GM12878 (cell line): Measurements from ENCODE around the gene ANXA2R. TPM values are rescaled to one million over a fixed set of nuclear protein-coding genes. Genes with fewer than 3 reads are reported as not detected.
A peak's percentile ranks its signal among the peaks of the same experiment; 100 is the strongest.

Experiments
- CBX5 ChIP-seq: sonication (generic); IDR thresholded peaks from 2 replicates; pipeline ENCODE4 v1.6.1; 2016; ENCODE audit warnings: low read depth, moderate library complexity, mild to moderate bottlenecking, inconsistent platforms
- EZH2 ChIP-seq: IDR thresholded peaks from 2 replicates; pipeline ENCODE4 v1.6.1; 2012; ENCODE audit warnings: low read depth, mild to moderate bottlenecking, control low read depth, inconsistent platforms, low read length, borderline replicate concordance; ENCODE audit not compliant: control insufficient read depth
- GABPA ChIP-seq: IDR thresholded peaks from 2 replicates; pipeline ENCODE4 v1.6.1; 2014; ENCODE audit warnings: antibody characterized with exemption, low read depth, mild to moderate bottlenecking, inconsistent platforms
- GATAD2B ChIP-seq: fragments of 450-650 bp; conservative IDR thresholded peaks from 2 replicates; pipeline ENCODE4 v1.6.1; 2017; ENCODE audit warnings: low read depth, mild to moderate bottlenecking, moderate library complexity
- IKZF2 ChIP-seq, 2 experiments: fragments of 450-650 bp; IDR thresholded peaks; 2 replicates each; pipeline ENCODE4 v1.6.1; 2017; ENCODE audit warnings: mild to moderate bottlenecking in 2 of 2, moderate library complexity in 2 of 2
- IRF4 ChIP-seq: IDR thresholded peaks from 2 replicates; pipeline ENCODE4 v1.6.1; 2011; ENCODE audit warnings: low read depth, low read length
- KAT2A ChIP-seq: conservative IDR thresholded peaks from 2 replicates; pipeline ENCODE4 v1.6.1; 2011; ENCODE audit warnings: low read depth, low read length; ENCODE audit not compliant: control insufficient read depth
- KDM1A ChIP-seq: fragments of 200-600 bp; sonication (generic); IDR thresholded peaks from 2 replicates; pipeline ENCODE4 v1.6.1; 2016; ENCODE audit warnings: borderline replicate concordance
- MEF2B ChIP-seq: fragments of 450-650 bp; IDR thresholded peaks from 2 replicates; pipeline ENCODE4 v1.6.1; 2018; ENCODE audit warnings: mild to moderate bottlenecking, moderate library complexity; ENCODE audit not compliant: partially characterized antibody, poor library complexity, severe bottlenecking
- NFIC ChIP-seq: IDR thresholded peaks from 2 replicates; pipeline ENCODE4 v1.6.1; 2012; ENCODE audit warnings: low read depth, mild to moderate bottlenecking, inconsistent platforms, low read length, moderate library complexity
- POLR2A ChIP-seq: IDR thresholded peaks from 2 replicates; pipeline ENCODE4 v1.6.1; 2011; ENCODE audit warnings: low read depth, mild to moderate bottlenecking, low read length
- POLR2AphosphoS2 ChIP-seq: IDR thresholded peaks from 2 replicates; pipeline ENCODE4 v1.6.1; 2011; ENCODE audit warnings: low read depth, mild to moderate bottlenecking, low read length, improper control_type of control experiment, moderate library complexity
- RB1 ChIP-seq: fragments of 450-650 bp; formaldehyde crosslinking; IDR thresholded peaks from 2 replicates; pipeline ENCODE4 v1.6.1; 2017; ENCODE audit warnings: mild to moderate bottlenecking, borderline replicate concordance
- RELA ChIP-seq: fragments of 450-650 bp; IDR thresholded peaks from 2 replicates; pipeline ENCODE4 v1.8.0; 2014; ENCODE audit warnings: borderline replicate concordance; ENCODE audit not compliant: partially characterized antibody
- SP1 ChIP-seq: IDR thresholded peaks from one replicate; pipeline ENCODE4 v1.6.1; 2011; ENCODE audit warnings: low read depth, low read length
- SUPT20H ChIP-seq: IDR thresholded peaks from 2 replicates; pipeline ENCODE4 v1.6.1; 2011; ENCODE audit warnings: low read depth, mild to moderate bottlenecking, low read length, moderate library complexity, borderline replicate concordance; ENCODE audit not compliant: control insufficient read depth
- TAF1 ChIP-seq: IDR thresholded peaks from 2 replicates; pipeline ENCODE4 v1.6.1; 2011; ENCODE audit warnings: mild to moderate bottlenecking, low read depth, low read length, borderline replicate concordance
- YBX1 ChIP-seq: fragments of 450-650 bp; IDR thresholded peaks from 2 replicates; pipeline ENCODE4 v1.6.1; 2016; ENCODE audit warnings: antibody characterized with exemption
- polyA plus RNA-seq, 11 experiments: library from polyadenylated mRNA; depleted of rRNA in 4 of 11; unstranded in 6 of 11; stranded (reverse) in 5 of 11; fragments of >200 nt; fragmentation: Nextera tagmentation in 4 of 11; fragmentation: Illumina TruSeq in 1 of 11; extraction: Ambion mirVana in 4 of 11; extraction: Trizol in 1 of 11; gene quantifications; 1 replicate in 1 of 11; 2 replicates in 10 of 11; pipeline versions ENCODE4 v1.2.1 to v1.2.3, GENCODE V29; 2011 to 2016; ENCODE audit warnings: inconsistent platforms in 2 of 11, missing spikeins in 2 of 11, low read depth in 1 of 11
- total RNA-seq, 4 experiments: library from RNA; depleted of rRNA in 3 of 4; stranded (reverse); fragments of >200 nt in 3 of 4; fragmentation: Illumina TruSeq in 1 of 4; extraction: Trizol in 1 of 4; gene quantifications; 2 replicates each; pipeline versions ENCODE4 v1.2.1 to v1.2.3, GENCODE V29; 2013 to 2021
- TF ChIP-seq, protein P1 (sequence below): fragments of 450-650 bp; IDR thresholded peaks from 2 replicates; pipeline ENCODE4 v1.6.1; 2017; ENCODE audit warnings: mild to moderate bottlenecking
- TF ChIP-seq, protein P2 (sequence below): IDR thresholded peaks from 2 replicates; pipeline ENCODE4 v1.6.1; 2012; ENCODE audit warnings: low read depth, low read length, improper control_type of control experiment
- TF ChIP-seq, protein P3 (sequence below): IDR thresholded peaks from 2 replicates; pipeline ENCODE4 v1.6.1; 2012; ENCODE audit warnings: mild to moderate bottlenecking, low read depth, low read length

Gene ANXA2R
- total and polyA plus RNA-seq, 10 of the 15 experiments (the other 5 are each of a cell fraction or from before 2014, with no cell fraction given) = 2.3 to 7.8 (median 4.4) TPM

DNA sequence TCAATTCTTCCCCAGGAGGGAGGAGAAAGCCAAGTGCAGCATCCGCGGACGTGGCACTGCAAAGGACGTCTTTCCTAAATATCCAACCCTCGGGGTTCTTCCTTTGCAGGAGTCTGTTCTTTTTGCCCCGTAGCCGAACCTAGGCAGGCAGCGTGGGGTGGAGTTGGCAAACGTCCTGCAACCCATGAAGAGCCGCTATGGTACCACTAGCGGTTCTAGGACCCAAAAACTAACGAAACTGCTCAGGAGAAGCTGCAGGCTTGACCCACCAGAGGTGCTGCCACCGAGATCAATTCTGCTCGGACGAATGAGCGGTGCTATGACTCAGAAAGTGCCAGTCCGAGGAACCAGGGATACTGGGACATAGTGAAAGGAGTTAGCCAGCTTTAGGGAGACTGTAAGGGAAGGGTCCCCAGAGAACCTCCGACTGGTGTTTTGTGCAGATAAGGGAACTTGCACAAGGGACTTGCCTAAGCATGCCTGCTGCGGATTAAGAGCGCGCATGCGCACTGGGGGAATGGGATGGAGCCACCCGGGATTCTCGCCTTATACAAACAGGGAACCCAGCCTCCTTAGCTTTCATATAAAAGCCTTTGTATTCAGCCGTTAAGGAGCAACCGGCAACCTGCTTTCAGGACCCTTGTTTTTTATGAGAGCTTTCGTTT is 32.7 kb downstream of the ANXA2R start (continued):
- peak; percentile 15 to 43; a peak in 3 of 4 replicates for TF ChIP-seq IKZF2 (IDR thresholded peaks at IDR 0.05)
- TF ChIP-seq RB1 = no peak
- TF ChIP-seq GABPA = no peak
- no peak for TF ChIP-seq POLR2AphosphoS2
- TF ChIP-seq KDM1A = no peak
- no peak for TF ChIP-seq CBX5
- no peak for TF ChIP-seq IRF4
- peak; percentile 53; the same call in 1 of the 2 replicates for TF ChIP-seq TAF1
- no peak for TF ChIP-seq EZH2
- TF ChIP-seq NFIC = no peak; the same call in 1 of the 2 replicates
- no peak for TF ChIP-seq RELA
- no peak for TF ChIP-seq SP1
- TF ChIP-seq SUPT20H = no peak
- no peak; the same call in 1 of the 2 replicates for TF ChIP-seq POLR2A
- TF ChIP-seq GATAD2B = no peak
- TF ChIP-seq, protein P1, sequence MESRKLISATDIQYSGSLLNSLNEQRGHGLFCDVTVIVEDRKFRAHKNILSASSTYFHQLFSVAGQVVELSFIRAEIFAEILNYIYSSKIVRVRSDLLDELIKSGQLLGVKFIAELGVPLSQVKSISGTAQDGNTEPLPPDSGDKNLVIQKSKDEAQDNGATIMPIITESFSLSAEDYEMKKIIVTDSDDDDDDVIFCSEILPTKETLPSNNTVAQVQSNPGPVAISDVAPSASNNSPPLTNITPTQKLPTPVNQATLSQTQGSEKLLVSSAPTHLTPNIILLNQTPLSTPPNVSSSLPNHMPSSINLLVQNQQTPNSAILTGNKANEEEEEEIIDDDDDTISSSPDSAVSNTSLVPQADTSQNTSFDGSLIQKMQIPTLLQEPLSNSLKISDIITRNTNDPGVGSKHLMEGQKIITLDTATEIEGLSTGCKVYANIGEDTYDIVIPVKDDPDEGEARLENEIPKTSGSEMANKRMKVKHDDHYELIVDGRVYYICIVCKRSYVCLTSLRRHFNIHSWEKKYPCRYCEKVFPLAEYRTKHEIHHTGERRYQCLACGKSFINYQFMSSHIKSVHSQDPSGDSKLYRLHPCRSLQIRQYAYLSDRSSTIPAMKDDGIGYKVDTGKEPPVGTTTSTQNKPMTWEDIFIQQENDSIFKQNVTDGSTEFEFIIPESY = no peak
- no peak for TF ChIP-seq MEF2B
- TF ChIP-seq KAT2A = no peak
- TF ChIP-seq, protein P2, sequence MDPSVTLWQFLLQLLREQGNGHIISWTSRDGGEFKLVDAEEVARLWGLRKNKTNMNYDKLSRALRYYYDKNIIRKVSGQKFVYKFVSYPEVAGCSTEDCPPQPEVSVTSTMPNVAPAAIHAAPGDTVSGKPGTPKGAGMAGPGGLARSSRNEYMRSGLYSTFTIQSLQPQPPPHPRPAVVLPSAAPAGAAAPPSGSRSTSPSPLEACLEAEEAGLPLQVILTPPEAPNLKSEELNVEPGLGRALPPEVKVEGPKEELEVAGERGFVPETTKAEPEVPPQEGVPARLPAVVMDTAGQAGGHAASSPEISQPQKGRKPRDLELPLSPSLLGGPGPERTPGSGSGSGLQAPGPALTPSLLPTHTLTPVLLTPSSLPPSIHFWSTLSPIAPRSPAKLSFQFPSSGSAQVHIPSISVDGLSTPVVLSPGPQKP = 0 out of 2 replicates have a peak, but pooled peaks have one; percentile 5
- TF ChIP-seq, protein P3, sequence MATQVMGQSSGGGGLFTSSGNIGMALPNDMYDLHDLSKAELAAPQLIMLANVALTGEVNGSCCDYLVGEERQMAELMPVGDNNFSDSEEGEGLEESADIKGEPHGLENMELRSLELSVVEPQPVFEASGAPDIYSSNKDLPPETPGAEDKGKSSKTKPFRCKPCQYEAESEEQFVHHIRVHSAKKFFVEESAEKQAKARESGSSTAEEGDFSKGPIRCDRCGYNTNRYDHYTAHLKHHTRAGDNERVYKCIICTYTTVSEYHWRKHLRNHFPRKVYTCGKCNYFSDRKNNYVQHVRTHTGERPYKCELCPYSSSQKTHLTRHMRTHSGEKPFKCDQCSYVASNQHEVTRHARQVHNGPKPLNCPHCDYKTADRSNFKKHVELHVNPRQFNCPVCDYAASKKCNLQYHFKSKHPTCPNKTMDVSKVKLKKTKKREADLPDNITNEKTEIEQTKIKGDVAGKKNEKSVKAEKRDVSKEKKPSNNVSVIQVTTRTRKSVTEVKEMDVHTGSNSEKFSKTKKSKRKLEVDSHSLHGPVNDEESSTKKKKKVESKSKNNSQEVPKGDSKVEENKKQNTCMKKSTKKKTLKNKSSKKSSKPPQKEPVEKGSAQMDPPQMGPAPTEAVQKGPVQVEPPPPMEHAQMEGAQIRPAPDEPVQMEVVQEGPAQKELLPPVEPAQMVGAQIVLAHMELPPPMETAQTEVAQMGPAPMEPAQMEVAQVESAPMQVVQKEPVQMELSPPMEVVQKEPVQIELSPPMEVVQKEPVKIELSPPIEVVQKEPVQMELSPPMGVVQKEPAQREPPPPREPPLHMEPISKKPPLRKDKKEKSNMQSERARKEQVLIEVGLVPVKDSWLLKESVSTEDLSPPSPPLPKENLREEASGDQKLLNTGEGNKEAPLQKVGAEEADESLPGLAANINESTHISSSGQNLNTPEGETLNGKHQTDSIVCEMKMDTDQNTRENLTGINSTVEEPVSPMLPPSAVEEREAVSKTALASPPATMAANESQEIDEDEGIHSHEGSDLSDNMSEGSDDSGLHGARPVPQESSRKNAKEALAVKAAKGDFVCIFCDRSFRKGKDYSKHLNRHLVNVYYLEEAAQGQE = no peak
- TF ChIP-seq YBX1 = no peak
